ENCODE measurements around the gene GEMIN8. TPM values are rescaled to one million over a fixed set of nuclear protein-coding genes. Genes with fewer than 3 reads are reported as not detected.

The GEMIN8 gene
- 11.3 TPM for total RNA-seq (2021; ENCODE audit: unreplicated experiment)
- 11.9 and 13.5 TPM in 2 replicates for polyA plus RNA-seq (2012)
- percentile 64 among the genes with signal in this experiment for Bru-seq, nascent RNA
- BruChase-seq, experiment 1, labeled RNA remaining after a 6-hour chase: percentile 68 among the genes with signal in this experiment
- BruChase-seq, experiment 2, labeled RNA remaining after a 2-hour chase: percentile 73 among the genes with signal in this experiment
- long read RNA-seq, partial matches to known transcripts: 1 of 10 reads
- long read RNA-seq, other reads (novel, unspliced or antisense): 9 of 10 reads

- Histone ChIP-seq H3K4me3 (replicated peaks in 1 of 2; ENCODE audit: low read depth in 1 of 2, low read length in 2 of 2) (peak within 1 kb of the TSS; percentile 64 to 69), H3K9ac (ENCODE audit: low read length) (peak within 1 kb of the TSS; percentile 80), H3K79me2 (ENCODE audit: insufficient read depth, low read length) (0 out of 2 replicates have a peak, but pooled peaks cover 4% of the 10 kb centered on the region), H2AFZ (ENCODE audit: low read depth, low read length, poor library complexity, severe bottlenecking) (no peak within 1 kb of the TSS), H3K27ac (ENCODE audit: low read depth, low read length) (peak within 1 kb of the TSS; percentile 82), H3K9me2 (ENCODE audit: insufficient read depth) (no peaks in the 10 kb centered on the region), H3K36me3 (ENCODE audit: control insufficient read depth in 1 of 2, insufficient read depth in 2 of 2, low read length in 2 of 2) (no peaks in the 10 kb centered on the region), H4K20me1 (ENCODE audit: insufficient read depth) (no peaks in the 10 kb centered on the region), H3K27me3 (ENCODE audit: insufficient read depth, low read length) (no peaks in the 10 kb centered on the region), H3K9me3 (ENCODE audit: control insufficient read depth in 1 of 2, insufficient read depth in 1 of 2, low read depth in 1 of 2, low read length in 2 of 2) (no peaks in the 10 kb centered on the region), H3K4me1 (ENCODE audit: control insufficient read depth in 1 of 2, insufficient read depth in 2 of 2, low read length in 2 of 2) (peaks cover 16 to 22% of the 10 kb centered on the region in 2 experiments), H3K4me2 (ENCODE audit: low read length) (peak within 1 kb of the TSS; percentile 81)
- TF ChIP-seq POLR2AphosphoS5 (IDR thresholded peaks at IDR 0.05; ENCODE audit: low read depth, low read length) (peak; percentile 66), CBX3 (IDR thresholded peaks at IDR 0.05; ENCODE audit: low read depth) (peak; percentile 71; the same call in 1 of the 2 replicates), TCF7L2 (IDR thresholded peaks at IDR 0.05; ENCODE audit: borderline replicate concordance, extremely low read depth, insufficient read depth, insufficient read length) (peak; percentile 26), CEBPB (IDR thresholded peaks at IDR 0.05; ENCODE audit: low read depth) (no peak), SIN3A (IDR thresholded peaks at IDR 0.05; ENCODE audit: low read depth) (peak; percentile 90), YY1 (IDR thresholded peaks at IDR 0.05; ENCODE audit: extremely low read depth, insufficient replicate concordance, low read depth, low read length) (no peak), MAX (IDR thresholded peaks at IDR 0.05) (peak; percentile 96), EGR1 (IDR thresholded peaks at IDR 0.05; ENCODE audit: low read depth) (peak; percentile 58), SP1 (IDR thresholded peaks at IDR 0.05; ENCODE audit: low read depth) (peak; percentile 55; the same call in 1 of the 2 replicates), RAD21 (IDR thresholded peaks at IDR 0.05; ENCODE audit: low read depth) (no peak), POLR2A (IDR thresholded peaks at IDR 0.05; ENCODE audit: borderline replicate concordance, extremely low read depth, insufficient read depth, insufficient read length) (no peak), ZBTB33 (IDR thresholded peaks at IDR 0.05; ENCODE audit: extremely low read depth, insufficient replicate concordance, low read length) (peak; percentile 10), SRF (IDR thresholded peaks at IDR 0.05; ENCODE audit: low read depth) (peak; percentile 76), ZFX (IDR thresholded peaks at IDR 0.05) (peak; percentile 47), ELF1 (IDR thresholded peaks at IDR 0.05; ENCODE audit: borderline replicate concordance, low read depth) (peak; percentile 70), FOSL1 (IDR thresholded peaks at IDR 0.05; ENCODE audit: low read depth) (no peak)
- ATAC-seq (peak; percentile 91), DNase-seq (ENCODE audit: low read depth, low spot score) (peak; percentile 84)
- ChIA-PET CTCF (interaction anchor here (0.5 to 2.4 kb wide), 4 partner anchors 281 to 530 kb away, joined by 3 to 10 read pairs (median 4); partner anchors contain the start of gene GLRA2), POLR2A (interaction anchor here (0.7 to 1.3 kb wide), 4 partner anchors 115 to 518 kb away, joined by 3 read pairs; no protein-coding TSS in a partner anchor), RAD21 (ENCODE audit: low non-redundant PET in 1 of 2, low total read pairs in 2 of 2, uncharacterized antibody in 2 of 2, unreplicated experiment in 2 of 2) (interaction anchor here in 1 of 2 experiments (1.0 kb wide), 1 partner anchor 523 kb away, joined by 4 read pairs; no protein-coding TSS in a partner anchor)
- BruUV-seq (replicated peaks): no TSS peak
- intact Hi-C loops (cut with micrococcal nuclease): loop anchor here (2.0 to 10.0 kb wide), 4 partner anchors 95 to 1327 kb away; partner anchors contain the start of gene TCEANC
Observed at GRCh38 chrX:14029425-14030173, at the start of gene GEMIN8. TSS of gene GEMIN8 (minus strand) at chrX:14029892. CDS start at chrX:14021478, 8,414 bp downstream.

All from HCT116 (cell line).